Panc1 (cell line): Measurements from ENCODE around the gene CROCC2. TPM values are rescaled to one million over a fixed set of nuclear protein-coding genes. Genes with fewer than 3 reads are reported as not detected.

ENCODE experiments used
- ATAC-seq: fragments of 200-7000 bp; cut with Tn5 transposase; 2 replicates; pipeline ENCODE4 v1.9.1; 2020; ENCODE audit warnings: mild to moderate bottlenecking, moderate library complexity
- BruUV-seq: library from RNA; stranded (reverse); fragments of 400-500 nt; replicated peaks from 2 replicates; lab custom pipeline; 2021; lab: Mats Ljungman, UMichigan
- CTCF ChIA-PET: fragments of 300-600 bp; sonication (Branson Sonifier 250); formaldehyde crosslinking; loops from one replicate; lab custom pipeline; 2022; ENCODE audit warnings: antibody characterized with exemption; lab: Charles Lee
- POLR2A ChIA-PET: fragments of 300-600 bp; sonication (Branson Sonifier 250); formaldehyde crosslinking; loops from one replicate; lab custom pipeline; 2022; ENCODE audit warnings: antibody characterized with exemption; lab: Charles Lee
- DNase-seq: peaks from one replicate; pipeline ENCODE4 v3.0.0-alpha.2; 2010; ENCODE audit warnings: low read depth, low spot score
- H3K27ac ChIP-seq: 2 replicates; pipeline ENCODE4 v1.5.1; 2011; ENCODE audit warnings: mild to moderate bottlenecking, low read length, inconsistent platforms
- H3K27me3 ChIP-seq: fragments of 200-500 bp; sonication (Bioruptor generic); 2 replicates; pipeline ENCODE4 v1.6.0; 2014; ENCODE audit warnings: low read length, inconsistent platforms; ENCODE audit not compliant: control insufficient read depth, insufficient read depth
- H3K36me3 ChIP-seq: fragments of 200-500 bp; sonication (Bioruptor generic); 2 replicates; pipeline ENCODE4 v1.5.1; 2014; ENCODE audit warnings: inconsistent platforms, mild to moderate bottlenecking, low read length, moderate library complexity; ENCODE audit not compliant: control insufficient read depth, insufficient read depth
- H3K4me1 ChIP-seq: 2 replicates; pipeline ENCODE4 v1.5.1; 2011; ENCODE audit warnings: inconsistent platforms, mild to moderate bottlenecking, low read length, moderate library complexity; ENCODE audit not compliant: control insufficient read depth, insufficient read depth
- H3K4me3 ChIP-seq, 2 experiments: 2 replicates each; pipeline ENCODE4 v1.5.1; 2011 to 2012; ENCODE audit warnings: low read depth in 2 of 2, low read length in 2 of 2, mild to moderate bottlenecking in 2 of 2, inconsistent platforms in 1 of 2, moderate library complexity in 1 of 2
- H3K9me3 ChIP-seq: fragments of 200-500 bp; sonication (Bioruptor generic); 2 replicates; pipeline ENCODE4 v1.5.1; 2014; ENCODE audit warnings: low read depth, mild to moderate bottlenecking, inconsistent platforms, low read length, moderate library complexity; ENCODE audit not compliant: control insufficient read depth, insufficient read depth
- POLR2AphosphoS5 ChIP-seq: IDR thresholded peaks from 2 replicates; pipeline ENCODE4 v1.6.1; 2012; ENCODE audit warnings: mild to moderate bottlenecking, low read depth, low read length, moderate library complexity
- SIN3A ChIP-seq: IDR thresholded peaks from 2 replicates; pipeline ENCODE4 v1.6.1; 2012; ENCODE audit warnings: low read depth, mild to moderate bottlenecking, low read length, moderate library complexity, borderline replicate concordance; ENCODE audit not compliant: insufficient read depth
- TCF7L2 ChIP-seq: IDR thresholded peaks from 2 replicates; pipeline ENCODE4 v1.6.1; 2011; ENCODE audit warnings: mild to moderate bottlenecking, low read depth, low read length, inconsistent platforms
- in situ Hi-C: cut with HindIII; loops from 2 replicates; pipeline ENCODE4 v1.10.0; 2016; ENCODE audit warnings: low sequenced_read_pairs, low pct_unique_long_range_greater_than_20kb
- intact Hi-C: fragments of 100-400 bp; cut with micrococcal nuclease; formaldehyde crosslinking; loops from one replicate; pipeline ENCODE4 v1.10.0; 2022; ENCODE audit not compliant: unreplicated experiment
- total RNA-seq: library from RNA; stranded (reverse); gene quantifications from one replicate; pipeline ENCODE4 v1.2.1, GENCODE V29; 2021; ENCODE audit not compliant: unreplicated experiment
- TF ChIP-seq, protein P1 (sequence below), 2 experiments: IDR thresholded peaks; 2 replicates each; pipeline ENCODE4 v1.6.1; 2011 to 2012; ENCODE audit warnings: low read depth in 2 of 2, control low read depth in 1 of 2, low read length in 1 of 2, mild to moderate bottlenecking in 1 of 2, moderate library complexity in 1 of 2; ENCODE audit not compliant: insufficient read depth in 1 of 2
- TF ChIP-seq, protein P2 (sequence below): fragments of 450-650 bp; IDR thresholded peaks from 2 replicates; pipeline ENCODE4 v1.5.1; 2017; ENCODE audit warnings: mild to moderate bottlenecking

Gene CROCC2
- total RNA-seq, 1 experiment from 2014 or later = 0.23 TPM

DNA sequence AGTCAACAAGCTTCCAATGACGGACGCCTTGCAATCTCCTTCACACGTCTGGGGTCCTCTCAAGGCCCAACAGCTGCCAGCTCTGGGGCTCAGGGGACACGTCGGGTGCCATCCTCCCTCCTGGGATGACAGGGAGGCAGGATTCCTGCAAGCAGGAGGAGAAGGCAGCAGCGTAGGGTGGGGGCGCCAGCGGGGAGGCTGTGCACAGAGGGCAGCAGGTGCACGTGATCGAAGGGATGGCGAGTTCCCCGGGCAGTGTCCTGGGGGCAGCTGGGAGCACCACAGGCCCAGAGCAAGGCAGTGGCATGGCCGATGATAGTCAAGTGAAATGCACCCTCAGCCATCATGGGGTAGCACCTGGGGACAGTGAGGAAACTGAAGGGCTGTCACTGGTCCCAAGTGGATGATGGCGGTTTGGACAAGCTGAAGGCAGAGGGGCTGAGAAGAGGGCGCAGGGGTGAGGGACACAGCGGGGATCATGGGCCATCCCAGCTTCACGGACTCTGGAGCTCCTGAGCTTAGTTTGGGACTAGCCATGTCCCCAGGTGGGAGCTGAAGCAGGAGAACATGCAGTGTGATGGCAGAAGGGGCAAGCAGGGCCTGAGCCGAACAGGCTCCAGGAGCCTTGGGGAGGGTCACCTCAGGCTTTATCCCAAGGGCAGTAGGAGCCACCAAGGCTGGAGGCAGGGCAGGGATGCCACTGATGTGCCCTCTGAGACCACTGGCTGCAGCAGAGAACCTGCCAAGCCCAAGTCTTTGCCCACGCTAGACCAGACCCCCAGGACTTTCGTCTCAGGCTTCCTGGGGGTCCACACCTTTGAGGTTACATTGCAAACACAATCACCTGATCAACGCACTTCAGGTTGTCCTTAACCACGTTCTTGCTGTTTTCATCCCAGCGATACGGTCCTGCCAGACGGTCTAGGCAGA lies 76.0 kb downstream of the CROCC2 start:
- Histone ChIP-seq H3K4me1 (peaks cover 9% of the 10 kb centered on the region), H3K27me3 (no peaks in the 10 kb centered on the region), H3K4me3 (no peak overlapping the region), H3K27ac (no peak overlapping the region), H3K36me3 (no peaks in the 10 kb centered on the region), H3K9me3 (no peaks in the 10 kb centered on the region)
- ChIA-PET POLR2A (no interaction called here), CTCF (no interaction called here)
- TF ChIP-seq TCF7L2 = no peak
- TF ChIP-seq, protein P1, sequence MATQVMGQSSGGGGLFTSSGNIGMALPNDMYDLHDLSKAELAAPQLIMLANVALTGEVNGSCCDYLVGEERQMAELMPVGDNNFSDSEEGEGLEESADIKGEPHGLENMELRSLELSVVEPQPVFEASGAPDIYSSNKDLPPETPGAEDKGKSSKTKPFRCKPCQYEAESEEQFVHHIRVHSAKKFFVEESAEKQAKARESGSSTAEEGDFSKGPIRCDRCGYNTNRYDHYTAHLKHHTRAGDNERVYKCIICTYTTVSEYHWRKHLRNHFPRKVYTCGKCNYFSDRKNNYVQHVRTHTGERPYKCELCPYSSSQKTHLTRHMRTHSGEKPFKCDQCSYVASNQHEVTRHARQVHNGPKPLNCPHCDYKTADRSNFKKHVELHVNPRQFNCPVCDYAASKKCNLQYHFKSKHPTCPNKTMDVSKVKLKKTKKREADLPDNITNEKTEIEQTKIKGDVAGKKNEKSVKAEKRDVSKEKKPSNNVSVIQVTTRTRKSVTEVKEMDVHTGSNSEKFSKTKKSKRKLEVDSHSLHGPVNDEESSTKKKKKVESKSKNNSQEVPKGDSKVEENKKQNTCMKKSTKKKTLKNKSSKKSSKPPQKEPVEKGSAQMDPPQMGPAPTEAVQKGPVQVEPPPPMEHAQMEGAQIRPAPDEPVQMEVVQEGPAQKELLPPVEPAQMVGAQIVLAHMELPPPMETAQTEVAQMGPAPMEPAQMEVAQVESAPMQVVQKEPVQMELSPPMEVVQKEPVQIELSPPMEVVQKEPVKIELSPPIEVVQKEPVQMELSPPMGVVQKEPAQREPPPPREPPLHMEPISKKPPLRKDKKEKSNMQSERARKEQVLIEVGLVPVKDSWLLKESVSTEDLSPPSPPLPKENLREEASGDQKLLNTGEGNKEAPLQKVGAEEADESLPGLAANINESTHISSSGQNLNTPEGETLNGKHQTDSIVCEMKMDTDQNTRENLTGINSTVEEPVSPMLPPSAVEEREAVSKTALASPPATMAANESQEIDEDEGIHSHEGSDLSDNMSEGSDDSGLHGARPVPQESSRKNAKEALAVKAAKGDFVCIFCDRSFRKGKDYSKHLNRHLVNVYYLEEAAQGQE (IDR thresholded peaks at IDR 0.05; ENCODE audit: insufficient read depth in 1 of 2, low read depth in 2 of 2, low read length in 1 of 2) = no peak
- TF ChIP-seq POLR2AphosphoS5 = no peak
- TF ChIP-seq, protein P2, sequence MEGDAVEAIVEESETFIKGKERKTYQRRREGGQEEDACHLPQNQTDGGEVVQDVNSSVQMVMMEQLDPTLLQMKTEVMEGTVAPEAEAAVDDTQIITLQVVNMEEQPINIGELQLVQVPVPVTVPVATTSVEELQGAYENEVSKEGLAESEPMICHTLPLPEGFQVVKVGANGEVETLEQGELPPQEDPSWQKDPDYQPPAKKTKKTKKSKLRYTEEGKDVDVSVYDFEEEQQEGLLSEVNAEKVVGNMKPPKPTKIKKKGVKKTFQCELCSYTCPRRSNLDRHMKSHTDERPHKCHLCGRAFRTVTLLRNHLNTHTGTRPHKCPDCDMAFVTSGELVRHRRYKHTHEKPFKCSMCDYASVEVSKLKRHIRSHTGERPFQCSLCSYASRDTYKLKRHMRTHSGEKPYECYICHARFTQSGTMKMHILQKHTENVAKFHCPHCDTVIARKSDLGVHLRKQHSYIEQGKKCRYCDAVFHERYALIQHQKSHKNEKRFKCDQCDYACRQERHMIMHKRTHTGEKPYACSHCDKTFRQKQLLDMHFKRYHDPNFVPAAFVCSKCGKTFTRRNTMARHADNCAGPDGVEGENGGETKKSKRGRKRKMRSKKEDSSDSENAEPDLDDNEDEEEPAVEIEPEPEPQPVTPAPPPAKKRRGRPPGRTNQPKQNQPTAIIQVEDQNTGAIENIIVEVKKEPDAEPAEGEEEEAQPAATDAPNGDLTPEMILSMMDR = no peak
- TF ChIP-seq SIN3A = no peak
- in situ Hi-C loops = no loop called here
- DNase-seq (no peak), ATAC-seq (no peak)
- intact Hi-C loops = no loop called here
- BruUV-seq = no TSS peak

DNA sequence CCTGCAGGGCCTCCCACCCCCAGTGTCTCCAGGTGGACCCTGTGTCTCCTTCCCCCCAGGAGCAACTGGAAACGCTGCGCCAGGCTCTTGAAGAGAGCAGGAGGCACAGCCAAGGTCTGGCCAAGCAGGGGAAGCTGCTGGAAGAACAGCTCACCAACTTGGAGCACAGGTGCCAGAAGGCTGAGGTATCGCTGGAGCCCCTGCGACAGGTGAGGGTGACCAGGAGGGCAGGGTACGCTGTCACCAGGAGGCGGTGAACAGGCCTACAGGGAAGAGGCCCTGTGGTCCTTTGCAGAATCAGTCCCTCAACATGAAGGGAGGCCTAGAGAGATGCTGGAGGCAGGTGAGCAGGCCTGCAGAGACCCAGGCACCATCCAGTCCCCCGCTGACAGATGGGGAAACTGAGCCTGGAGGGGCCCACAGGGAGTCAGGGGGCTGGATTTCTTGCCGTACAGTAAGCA lies 76.7 kb downstream of the CROCC2 start:
- CTCF ChIA-PET = no interaction called here
- intact Hi-C loops = no loop called here
- BruUV-seq = no TSS peak
- ATAC-seq (no peak), DNase-seq (no peak)
- H3K27ac ChIP-seq = no peak overlapping the region
- H3K9me3 ChIP-seq = no peaks in the 10 kb centered on the region
- H3K4me1 ChIP-seq = peaks cover 14% of the 10 kb centered on the region
- TF ChIP-seq TCF7L2 (no peak), POLR2AphosphoS5 (no peak), SIN3A (no peak)
- TF ChIP-seq, protein P1 (IDR thresholded peaks at IDR 0.05; ENCODE audit: insufficient read depth in 1 of 2, low read depth in 2 of 2, low read length in 1 of 2) = no peak
- TF ChIP-seq, protein P2 = no peak
- POLR2A ChIA-PET = no interaction called here
- no peak overlapping the region for H3K4me3 ChIP-seq
- no peaks in the 10 kb centered on the region for H3K27me3 ChIP-seq
- in situ Hi-C loops = no loop called here
- no peaks in the 10 kb centered on the region for H3K36me3 ChIP-seq
